Measurements from ENCODE around the gene ARHGAP26. TPM values are rescaled to one million over a fixed set of nuclear protein-coding genes. Genes with fewer than 3 reads are reported as not detected.

Gene ARHGAP26
- total RNA-seq, 1 experiment from 2014 or later: 39.8 TPM

DNA sequence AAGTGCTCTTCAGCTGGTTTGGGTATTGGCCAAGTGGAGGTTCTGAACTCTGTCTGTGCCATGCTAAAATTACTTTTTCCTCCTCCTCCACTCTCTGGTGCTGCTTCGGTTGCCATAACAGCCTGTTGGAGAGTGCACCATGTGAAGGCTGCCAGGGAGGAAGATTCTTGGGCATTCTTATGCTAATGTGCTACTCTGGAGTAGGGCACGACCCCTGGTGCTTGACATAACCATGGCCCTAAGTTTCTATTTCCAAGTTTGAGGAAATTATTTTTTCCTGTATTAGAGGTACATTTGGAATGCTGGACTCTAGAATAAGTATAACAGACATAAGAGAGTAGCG lies 111.6 kb downstream of the ARHGAP26 start:
- Histone ChIP-seq H3K4me2 (ENCODE audit: low read depth, low read length, poor library complexity, severe bottlenecking) (no peak overlapping the region), H4K20me1 (ENCODE audit: insufficient read depth, low read depth, low read length) (no peaks in the 10 kb centered on the region), H3K4me1 (ENCODE audit: low read length) (peaks cover 18% of the 10 kb centered on the region), H3K27me3 (ENCODE audit: low read length) (no peaks in the 10 kb centered on the region), H3K27ac (ENCODE audit: low read length) (no peak overlapping the region), H3K79me2 (ENCODE audit: low read length) (no peaks in the 10 kb centered on the region), H3K9me2 (replicated peaks; ENCODE audit: insufficient read depth, low read length) (no peaks in the 10 kb centered on the region), H3K9ac (ENCODE audit: low read length) (no peak overlapping the region), H3K9me3 (ENCODE audit: low read length) (no peaks in the 10 kb centered on the region), H2AFZ (ENCODE audit: low read length) (no peak overlapping the region), H3K36me3 (ENCODE audit: insufficient read depth, low read length) (no peaks in the 10 kb centered on the region), H3K4me3 (ENCODE audit: low read length) (no peak overlapping the region)
- DNase-seq: no peak

DNA sequence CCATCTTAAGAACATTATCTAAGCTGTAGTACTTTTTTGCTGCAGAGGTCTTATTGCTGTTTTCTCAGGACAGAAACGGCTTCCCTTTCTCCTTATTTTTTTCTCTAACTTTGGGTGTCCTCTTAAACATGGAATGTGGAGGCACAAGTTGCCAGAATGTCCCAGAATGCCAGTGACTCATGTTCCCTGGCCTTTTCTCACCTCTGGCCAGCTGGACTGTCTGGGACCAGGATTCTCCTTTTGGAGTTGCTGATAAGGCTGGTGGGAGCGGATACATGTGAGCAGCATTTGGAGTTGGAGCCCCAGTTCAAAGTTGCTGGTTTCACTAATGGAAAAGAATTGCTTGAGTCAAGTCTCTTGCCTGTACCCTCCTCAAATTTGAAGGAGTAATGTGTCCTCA lies 112.8 kb downstream of the ARHGAP26 start:
- no peak overlapping the region for H2AFZ ChIP-seq (ENCODE audit: low read length)
- no peaks in the 10 kb centered on the region for H4K20me1 ChIP-seq (ENCODE audit: insufficient read depth, low read depth, low read length)
- H3K9me2 ChIP-seq (replicated peaks; ENCODE audit: insufficient read depth, low read length): no peaks in the 10 kb centered on the region
- no peaks in the 10 kb centered on the region for H3K9me3 ChIP-seq (ENCODE audit: low read length)
- DNase-seq: no peak
- H3K9ac ChIP-seq (ENCODE audit: low read length): no peak overlapping the region
- H3K27ac ChIP-seq (ENCODE audit: low read length): no peak overlapping the region
- no peaks in the 10 kb centered on the region for H3K27me3 ChIP-seq (ENCODE audit: low read length)
- no peak overlapping the region for H3K4me3 ChIP-seq (ENCODE audit: low read length)
- no peak overlapping the region for H3K4me2 ChIP-seq (ENCODE audit: low read depth, low read length, poor library complexity, severe bottlenecking)
- H3K4me1 ChIP-seq (ENCODE audit: low read length): peaks cover 18% of the 10 kb centered on the region
- no peaks in the 10 kb centered on the region for H3K36me3 ChIP-seq (ENCODE audit: insufficient read depth, low read length)
- no peaks in the 10 kb centered on the region for H3K79me2 ChIP-seq (ENCODE audit: low read length)

DNA sequence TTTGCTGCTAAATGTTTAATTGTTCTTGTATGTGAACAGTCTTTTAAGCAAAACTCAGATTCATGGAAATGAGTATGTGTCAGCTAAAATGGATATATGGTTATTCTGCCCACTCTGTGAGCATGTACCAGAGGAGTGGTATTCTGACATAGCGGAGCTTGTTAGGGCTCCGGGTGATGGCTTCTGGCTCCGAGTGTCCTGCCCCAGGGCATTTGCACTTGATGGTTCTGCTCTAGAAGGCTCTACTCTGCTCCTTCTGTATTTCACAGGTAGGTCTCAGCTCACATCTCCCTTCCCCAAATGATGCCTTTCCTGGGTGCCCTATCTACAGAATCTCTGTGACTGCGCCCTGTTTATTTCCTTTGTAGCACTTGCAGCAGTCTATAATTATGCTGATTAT lies 113.3 kb downstream of the ARHGAP26 start:
- Histone ChIP-seq H2AFZ (ENCODE audit: low read length) (no peak overlapping the region), H3K4me1 (ENCODE audit: low read length) (peaks cover 18% of the 10 kb centered on the region), H3K27ac (ENCODE audit: low read length) (no peak overlapping the region), H3K9ac (ENCODE audit: low read length) (no peak overlapping the region), H3K4me3 (ENCODE audit: low read length) (no peak overlapping the region), H3K36me3 (ENCODE audit: insufficient read depth, low read length) (no peaks in the 10 kb centered on the region), H3K9me2 (replicated peaks; ENCODE audit: insufficient read depth, low read length) (no peaks in the 10 kb centered on the region), H3K4me2 (ENCODE audit: low read depth, low read length, poor library complexity, severe bottlenecking) (no peak overlapping the region), H3K9me3 (ENCODE audit: low read length) (no peaks in the 10 kb centered on the region), H3K27me3 (ENCODE audit: low read length) (no peaks in the 10 kb centered on the region), H3K79me2 (ENCODE audit: low read length) (no peaks in the 10 kb centered on the region), H4K20me1 (ENCODE audit: insufficient read depth, low read depth, low read length) (no peaks in the 10 kb centered on the region)
- no peak for DNase-seq

DNA sequence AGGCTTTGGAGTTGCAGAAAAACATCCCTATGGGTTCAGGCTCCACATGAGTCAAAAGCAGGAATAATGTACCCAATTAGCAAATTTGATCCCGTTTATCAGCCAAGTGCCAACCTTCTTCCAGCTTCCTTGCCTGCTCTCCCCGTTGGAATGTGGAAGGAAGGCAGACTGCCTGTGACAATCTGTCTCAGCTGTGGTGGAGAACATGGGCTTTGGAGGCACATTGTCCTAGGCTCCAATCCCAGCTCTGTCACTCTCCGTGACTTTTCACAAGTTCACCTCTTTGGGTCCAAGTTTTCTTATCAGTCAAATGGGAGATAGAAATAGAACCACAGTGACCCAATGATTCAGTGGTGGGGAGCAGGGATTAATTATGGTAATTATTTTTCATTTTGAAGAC lies 113.9 kb downstream of the ARHGAP26 start:
- H3K27ac ChIP-seq (ENCODE audit: low read length): no peak overlapping the region
- no peak for DNase-seq
- H3K27me3 ChIP-seq (ENCODE audit: low read length): no peaks in the 10 kb centered on the region
- H3K4me3 ChIP-seq (ENCODE audit: low read length): no peak overlapping the region
- no peaks in the 10 kb centered on the region for H4K20me1 ChIP-seq (ENCODE audit: insufficient read depth, low read depth, low read length)
- H3K79me2 ChIP-seq (ENCODE audit: low read length): no peaks in the 10 kb centered on the region
- no peaks in the 10 kb centered on the region for H3K36me3 ChIP-seq (ENCODE audit: insufficient read depth, low read length)
- H3K4me1 ChIP-seq (ENCODE audit: low read length): peaks cover 18% of the 10 kb centered on the region
- no peaks in the 10 kb centered on the region for H3K9me3 ChIP-seq (ENCODE audit: low read length)
- no peak overlapping the region for H3K9ac ChIP-seq (ENCODE audit: low read length)
- no peaks in the 10 kb centered on the region for H3K9me2 ChIP-seq (replicated peaks; ENCODE audit: insufficient read depth, low read length)
- H3K4me2 ChIP-seq (ENCODE audit: low read depth, low read length, poor library complexity, severe bottlenecking): no peak overlapping the region
- no peak overlapping the region for H2AFZ ChIP-seq (ENCODE audit: low read length)

DNA sequence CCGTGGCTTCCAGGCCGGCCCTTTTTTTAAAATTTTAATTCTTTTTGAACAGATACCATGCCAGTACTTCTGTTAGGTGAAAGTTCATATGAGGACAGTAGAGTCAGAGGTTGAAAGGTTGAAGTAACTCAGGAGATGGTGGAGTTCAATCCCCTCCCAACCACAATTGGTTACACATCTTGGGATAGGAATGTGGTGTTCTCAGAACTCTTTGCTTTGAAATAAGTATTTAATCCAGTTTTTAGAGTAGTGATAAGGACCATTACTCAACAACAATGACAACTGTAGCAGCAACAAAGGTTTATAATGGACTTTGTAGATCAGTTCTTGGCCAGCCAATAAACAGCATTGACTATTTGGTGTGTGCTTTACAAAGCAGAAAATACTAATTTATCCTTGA lies 116.0 kb downstream of the ARHGAP26 start:
- Histone ChIP-seq H3K27me3 (ENCODE audit: low read length) (no peaks in the 10 kb centered on the region), H3K4me2 (ENCODE audit: low read depth, low read length, poor library complexity, severe bottlenecking) (no peak overlapping the region), H3K4me1 (ENCODE audit: low read length) (peaks cover 12% of the 10 kb centered on the region), H2AFZ (ENCODE audit: low read length) (no peak overlapping the region), H3K36me3 (ENCODE audit: insufficient read depth, low read length) (no peaks in the 10 kb centered on the region), H3K9me3 (ENCODE audit: low read length) (no peaks in the 10 kb centered on the region), H3K4me3 (ENCODE audit: low read length) (no peak overlapping the region), H4K20me1 (ENCODE audit: insufficient read depth, low read depth, low read length) (no peaks in the 10 kb centered on the region), H3K27ac (ENCODE audit: low read length) (no peak overlapping the region), H3K79me2 (ENCODE audit: low read length) (no peaks in the 10 kb centered on the region), H3K9me2 (replicated peaks; ENCODE audit: insufficient read depth, low read length) (no peaks in the 10 kb centered on the region), H3K9ac (ENCODE audit: low read length) (no peak overlapping the region)
- DNase-seq: no peak

DNA sequence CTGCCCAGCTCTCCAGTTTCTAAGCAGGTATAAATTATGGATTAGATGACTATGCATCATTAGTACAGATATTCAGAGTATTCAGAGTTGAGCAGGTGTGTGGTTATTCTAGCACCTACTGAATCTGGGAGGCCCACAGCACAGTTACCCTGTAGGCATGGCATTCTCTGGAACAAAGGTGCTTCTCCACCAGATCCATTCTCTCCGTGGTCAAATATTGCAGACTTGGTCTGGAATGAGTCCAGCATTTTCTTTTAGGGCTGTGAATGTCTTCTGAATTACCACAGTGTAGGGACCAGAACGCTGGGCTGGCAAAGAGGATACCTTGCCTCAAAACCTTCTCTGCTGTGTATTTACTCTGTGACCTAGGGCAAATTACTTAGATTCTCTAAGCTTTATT lies 116.8 kb downstream of the ARHGAP26 start:
- Histone ChIP-seq H3K4me2 (ENCODE audit: low read depth, low read length, poor library complexity, severe bottlenecking) (no peak overlapping the region), H3K36me3 (ENCODE audit: insufficient read depth, low read length) (no peaks in the 10 kb centered on the region)

DNA sequence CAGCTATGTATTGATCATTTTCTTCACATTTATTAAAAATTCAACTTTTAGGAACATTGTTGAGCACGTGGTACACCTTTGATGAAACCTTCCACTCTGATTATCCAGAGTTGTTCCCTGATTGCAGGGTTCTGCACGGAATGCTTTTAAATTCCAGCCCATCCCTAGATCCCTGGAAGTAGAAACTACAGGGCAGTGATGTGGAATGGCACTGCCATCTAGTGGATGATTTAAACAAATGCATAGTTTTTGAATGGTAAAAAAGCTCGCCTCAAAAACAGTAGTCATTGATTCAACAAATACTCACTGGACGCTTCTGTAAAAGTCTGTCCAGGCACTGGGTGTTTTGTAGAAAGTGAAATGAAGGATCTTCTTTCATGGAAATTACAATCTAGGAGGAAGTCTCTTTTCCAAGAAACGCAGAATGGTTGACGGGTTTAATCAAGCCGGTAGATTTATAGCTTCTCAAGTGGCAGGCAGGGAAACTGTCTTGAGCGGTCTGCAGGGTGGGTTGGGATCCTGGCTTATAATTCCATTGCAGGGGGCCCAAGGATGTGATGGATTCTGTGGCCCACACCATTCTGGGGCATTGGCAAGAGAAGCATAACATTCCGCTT lies 118.4 kb downstream of the ARHGAP26 start:
- no peaks in the 10 kb centered on the region for H3K9me3 ChIP-seq (ENCODE audit: low read length)
- no peak overlapping the region for H3K27ac ChIP-seq (ENCODE audit: low read length)
- no peaks in the 10 kb centered on the region for H3K36me3 ChIP-seq (ENCODE audit: insufficient read depth, low read length)
- no peaks in the 10 kb centered on the region for H3K79me2 ChIP-seq (ENCODE audit: low read length)
- H3K4me1 ChIP-seq (ENCODE audit: low read length): no peaks in the 10 kb centered on the region
- no peaks in the 10 kb centered on the region for H3K9me2 ChIP-seq (replicated peaks; ENCODE audit: insufficient read depth, low read length)
- no peak overlapping the region for H3K9ac ChIP-seq (ENCODE audit: low read length)
- DNase-seq: peak; percentile 55
- no peak overlapping the region for H3K4me2 ChIP-seq (ENCODE audit: low read depth, low read length, poor library complexity, severe bottlenecking)
- no peak overlapping the region for H3K4me3 ChIP-seq (ENCODE audit: low read length)
- no peak overlapping the region for H2AFZ ChIP-seq (ENCODE audit: low read length)
- no peaks in the 10 kb centered on the region for H4K20me1 ChIP-seq (ENCODE audit: insufficient read depth, low read depth, low read length)
- no peaks in the 10 kb centered on the region for H3K27me3 ChIP-seq (ENCODE audit: low read length)

More for the DNA sequence above, 116.8 kb downstream of the ARHGAP26 start:
- Histone ChIP-seq H3K4me3 (ENCODE audit: low read length) (no peak overlapping the region), H2AFZ (ENCODE audit: low read length) (no peak overlapping the region), H3K27ac (ENCODE audit: low read length) (no peak overlapping the region), H4K20me1 (ENCODE audit: insufficient read depth, low read depth, low read length) (no peaks in the 10 kb centered on the region), H3K79me2 (ENCODE audit: low read length) (no peaks in the 10 kb centered on the region), H3K9me2 (replicated peaks; ENCODE audit: insufficient read depth, low read length) (no peaks in the 10 kb centered on the region), H3K27me3 (ENCODE audit: low read length) (no peaks in the 10 kb centered on the region), H3K9ac (ENCODE audit: low read length) (no peak overlapping the region), H3K9me3 (ENCODE audit: low read length) (no peaks in the 10 kb centered on the region), H3K4me1 (ENCODE audit: low read length) (peaks cover 4% of the 10 kb centered on the region)
- no peak for DNase-seq

DNA sequence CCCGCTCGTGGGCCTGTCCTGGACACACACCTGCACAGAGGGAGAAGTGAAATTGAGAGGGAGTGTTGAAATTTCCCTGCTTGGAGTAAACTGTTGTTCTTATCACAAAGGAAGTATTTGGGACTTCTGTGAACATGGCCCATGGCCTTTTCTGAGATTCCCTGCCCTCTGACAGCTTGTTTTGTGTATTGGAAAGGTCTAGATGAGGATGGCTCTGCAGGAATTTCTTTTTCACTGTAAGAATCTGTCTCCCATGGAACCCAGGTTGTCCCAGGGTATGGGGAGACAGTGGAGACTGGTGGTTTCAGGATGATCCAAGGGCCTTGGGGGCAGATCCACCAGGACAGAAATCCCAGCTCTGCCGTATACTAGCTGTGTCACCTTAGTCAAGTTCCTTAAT lies 121.8 kb downstream of the ARHGAP26 start:
- Histone ChIP-seq H3K9ac (ENCODE audit: low read length) (no peak overlapping the region), H4K20me1 (ENCODE audit: insufficient read depth, low read depth, low read length) (no peaks in the 10 kb centered on the region), H3K36me3 (ENCODE audit: insufficient read depth, low read length) (no peaks in the 10 kb centered on the region), H3K79me2 (ENCODE audit: low read length) (no peaks in the 10 kb centered on the region), H3K27ac (ENCODE audit: low read length) (no peak overlapping the region), H3K9me2 (replicated peaks; ENCODE audit: insufficient read depth, low read length) (no peaks in the 10 kb centered on the region), H3K9me3 (ENCODE audit: low read length) (no peaks in the 10 kb centered on the region), H3K4me2 (ENCODE audit: low read depth, low read length, poor library complexity, severe bottlenecking) (no peak overlapping the region), H2AFZ (ENCODE audit: low read length) (no peak overlapping the region), H3K4me1 (ENCODE audit: low read length) (no peaks in the 10 kb centered on the region), H3K4me3 (ENCODE audit: low read length) (no peak overlapping the region), H3K27me3 (ENCODE audit: low read length) (no peaks in the 10 kb centered on the region)
- no peak for DNase-seq

DNA sequence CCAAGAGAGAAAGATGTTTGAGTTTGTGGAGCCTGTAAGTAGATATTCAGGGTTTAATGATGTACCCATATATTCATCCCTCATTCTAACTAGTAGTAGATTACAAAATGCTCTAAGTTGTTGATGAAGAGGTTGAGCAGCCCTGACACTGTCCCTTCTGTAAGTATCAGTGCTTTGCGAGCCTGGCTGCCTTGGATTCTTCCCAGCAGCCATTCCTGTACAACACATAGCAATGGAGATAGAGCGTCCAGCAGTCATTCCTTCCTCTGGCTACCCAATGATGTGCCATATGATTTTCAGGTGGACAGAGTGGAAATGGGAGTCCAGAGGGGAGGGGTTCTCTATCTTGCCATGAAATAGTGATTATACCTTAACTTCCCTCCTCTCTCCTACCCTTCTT lies 124.1 kb downstream of the ARHGAP26 start:
- H4K20me1 ChIP-seq (ENCODE audit: insufficient read depth, low read depth, low read length): no peaks in the 10 kb centered on the region
- no peak overlapping the region for H3K27ac ChIP-seq (ENCODE audit: low read length)
- no peak overlapping the region for H2AFZ ChIP-seq (ENCODE audit: low read length)
- no peak overlapping the region for H3K4me3 ChIP-seq (ENCODE audit: low read length)
- no peak overlapping the region for H3K9ac ChIP-seq (ENCODE audit: low read length)
- H3K9me3 ChIP-seq (ENCODE audit: low read length): no peaks in the 10 kb centered on the region
- no peaks in the 10 kb centered on the region; the same call in 1 of the 2 replicates for H3K4me1 ChIP-seq (ENCODE audit: low read length)
- H3K36me3 ChIP-seq (ENCODE audit: insufficient read depth, low read length): no peaks in the 10 kb centered on the region
- H3K4me2 ChIP-seq (ENCODE audit: low read depth, low read length, poor library complexity, severe bottlenecking): no peak overlapping the region
- H3K9me2 ChIP-seq (replicated peaks; ENCODE audit: insufficient read depth, low read length): no peaks in the 10 kb centered on the region
- no peak for DNase-seq
- H3K79me2 ChIP-seq (ENCODE audit: low read length): no peaks in the 10 kb centered on the region
- H3K27me3 ChIP-seq (ENCODE audit: low read length): no peaks in the 10 kb centered on the region

Measured in Karpas-422 (cell line).